ENCODE measurements around the gene ARHGAP15.

DNA sequence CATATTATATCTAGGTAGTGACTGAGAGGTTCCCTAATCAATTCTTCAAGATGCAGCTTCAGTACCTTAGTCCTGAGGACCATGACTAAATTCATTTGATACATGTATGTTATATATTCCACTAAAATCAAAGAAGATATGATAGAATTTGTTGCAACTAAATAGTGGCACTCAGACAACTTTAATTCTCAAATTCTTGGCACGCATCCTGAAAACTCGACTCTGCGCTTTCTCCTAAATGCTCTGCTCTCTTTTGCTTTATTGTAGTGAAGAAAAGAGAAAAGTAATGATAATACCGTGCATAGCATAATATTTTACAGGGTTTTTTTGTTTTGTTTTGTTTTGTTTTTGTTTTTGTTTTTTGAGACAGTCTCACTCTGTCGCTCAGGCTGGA is 475.3 kb downstream of the ARHGAP15 start:
- TF ChIP-seq POLR2AphosphoS5 (IDR thresholded peaks at IDR 0.05) (no peak), EP300 (IDR thresholded peaks at IDR 0.05; ENCODE audit: low read depth) (no peak)
- TF ChIP-seq, protein P1, sequence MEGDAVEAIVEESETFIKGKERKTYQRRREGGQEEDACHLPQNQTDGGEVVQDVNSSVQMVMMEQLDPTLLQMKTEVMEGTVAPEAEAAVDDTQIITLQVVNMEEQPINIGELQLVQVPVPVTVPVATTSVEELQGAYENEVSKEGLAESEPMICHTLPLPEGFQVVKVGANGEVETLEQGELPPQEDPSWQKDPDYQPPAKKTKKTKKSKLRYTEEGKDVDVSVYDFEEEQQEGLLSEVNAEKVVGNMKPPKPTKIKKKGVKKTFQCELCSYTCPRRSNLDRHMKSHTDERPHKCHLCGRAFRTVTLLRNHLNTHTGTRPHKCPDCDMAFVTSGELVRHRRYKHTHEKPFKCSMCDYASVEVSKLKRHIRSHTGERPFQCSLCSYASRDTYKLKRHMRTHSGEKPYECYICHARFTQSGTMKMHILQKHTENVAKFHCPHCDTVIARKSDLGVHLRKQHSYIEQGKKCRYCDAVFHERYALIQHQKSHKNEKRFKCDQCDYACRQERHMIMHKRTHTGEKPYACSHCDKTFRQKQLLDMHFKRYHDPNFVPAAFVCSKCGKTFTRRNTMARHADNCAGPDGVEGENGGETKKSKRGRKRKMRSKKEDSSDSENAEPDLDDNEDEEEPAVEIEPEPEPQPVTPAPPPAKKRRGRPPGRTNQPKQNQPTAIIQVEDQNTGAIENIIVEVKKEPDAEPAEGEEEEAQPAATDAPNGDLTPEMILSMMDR (IDR thresholded peaks at IDR 0.05): no peak

Measured in transverse colon (tissue), 4 donors.